OCI-LY1 (cell line): ENCODE data around the gene CACNA1C.
A peak's percentile ranks its signal among the peaks of the same experiment; 100 is the strongest.

Experiments used
- H2AFZ ChIP-seq: fragments of 200-600 bp; sonication (generic), shearing (Covaris generic); 2 replicates; pipeline ENCODE4 v1.6.0; 2014; ENCODE audit warnings: antibody characterized with exemption, mild to moderate bottlenecking, low read length
- H3F3A ChIP-seq: fragments of 200-600 bp; sonication (generic), shearing (Covaris generic); 2 replicates; pipeline ENCODE4 v1.6.0; 2014; ENCODE audit warnings: mild to moderate bottlenecking, antibody characterized with exemption, low read length, moderate library complexity; ENCODE audit not compliant: insufficient read depth
- H3K27ac ChIP-seq: fragments of 200-600 bp; sonication (generic); 2 replicates; pipeline ENCODE4 v1.5.1; 2014; ENCODE audit warnings: low read length, mixed run types, mild to moderate bottlenecking, low read depth; ENCODE audit not compliant: poor library complexity, severe bottlenecking
- H3K27me3 ChIP-seq: fragments of 200-600 bp; sonication (generic); 2 replicates; pipeline ENCODE4 v1.6.0; 2014; ENCODE audit warnings: antibody characterized with exemption, mild to moderate bottlenecking, low read length, moderate library complexity; ENCODE audit not compliant: insufficient read depth
- H3K36me3 ChIP-seq: fragments of 200-600 bp; sonication (generic); 2 replicates; pipeline ENCODE4 v1.6.1; 2014; ENCODE audit warnings: mild to moderate bottlenecking, antibody characterized with exemption, low read length, moderate library complexity, mixed read lengths; ENCODE audit not compliant: insufficient read depth
- H3K4me1 ChIP-seq: fragments of 200-600 bp; sonication (generic); 2 replicates; pipeline ENCODE4 v1.5.1; 2014; ENCODE audit warnings: mild to moderate bottlenecking, low read length, moderate library complexity; ENCODE audit not compliant: insufficient read depth, severe bottlenecking
- H3K4me2 ChIP-seq: fragments of 200-600 bp; sonication (generic), shearing (Covaris generic); 2 replicates; pipeline ENCODE4 v1.6.1; 2014; ENCODE audit warnings: low read length
- H3K4me3 ChIP-seq: fragments of 200-600 bp; sonication (generic); 2 replicates; pipeline ENCODE4 v1.5.1; 2014; ENCODE audit warnings: low read length, low read depth, mild to moderate bottlenecking, mixed read lengths; ENCODE audit not compliant: poor library complexity, severe bottlenecking
- H3K79me2 ChIP-seq: fragments of 200-600 bp; shearing (Covaris generic); 2 replicates; pipeline ENCODE4 v1.6.1; 2016; ENCODE audit warnings: mixed run types, low read length, mixed read lengths; ENCODE audit not compliant: insufficient read depth
- H3K9ac ChIP-seq: fragments of 200-600 bp; sonication (generic), shearing (Covaris generic); 2 replicates; pipeline ENCODE4 v1.6.1; 2014; ENCODE audit warnings: mild to moderate bottlenecking, low read length, mixed read lengths
- H3K9me2 ChIP-seq: fragments of 200-600 bp; sonication (generic), shearing (Covaris generic); 2 replicates; pipeline ENCODE4 v1.6.1; 2014; ENCODE audit warnings: low read depth, mild to moderate bottlenecking, low read length, mixed read lengths
- H3K9me3 ChIP-seq: fragments of 200-600 bp; shearing (Covaris generic); 2 replicates; pipeline ENCODE4 v1.6.1; 2014; ENCODE audit warnings: low read length, mixed read lengths
- H4K20me1 ChIP-seq: fragments of 200-600 bp; sonication (generic), shearing (Covaris generic); 2 replicates; pipeline ENCODE4 v1.6.0; 2016; ENCODE audit warnings: mild to moderate bottlenecking, low read length; ENCODE audit not compliant: insufficient read depth
- EZH2 ChIP-seq: fragments of 200-600 bp; sonication (generic), shearing (Covaris generic); IDR thresholded peaks from 2 replicates; pipeline ENCODE4 v1.8.0; 2017; ENCODE audit warnings: borderline replicate concordance, mixed run types, mild to moderate bottlenecking, antibody characterized with exemption, low read length, moderate library complexity, mixed read lengths
- TF ChIP-seq, protein P1 (sequence below): fragments of 200-600 bp; sonication (generic), shearing (Covaris generic); IDR thresholded peaks from 2 replicates; pipeline ENCODE4 v1.5.1; 2017; ENCODE audit warnings: mild to moderate bottlenecking, antibody characterized with exemption, low read length, moderate library complexity, mixed read lengths

The CACNA1C gene

DNA sequence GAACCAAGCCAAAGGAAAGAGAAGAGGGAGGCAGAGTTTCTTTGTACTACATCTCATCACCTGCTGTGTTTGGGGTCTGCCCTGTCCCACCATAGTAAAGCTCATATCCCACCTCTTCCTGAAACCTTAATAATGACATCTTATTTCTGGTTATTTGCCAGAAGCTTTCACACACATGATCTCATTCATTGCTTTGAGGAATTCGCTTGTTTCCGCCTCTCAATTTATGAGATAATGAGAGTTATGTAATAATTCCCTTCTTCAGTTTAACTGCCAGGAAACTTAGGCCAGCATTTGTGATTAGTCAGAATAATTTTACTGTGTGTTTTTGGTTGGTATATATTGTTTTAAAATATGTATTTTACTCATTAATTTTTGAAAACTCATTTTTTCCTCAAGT lies 205.2 kb downstream of the CACNA1C start:
- Histone ChIP-seq H2AFZ (no peak overlapping the region), H3K36me3 (no peaks in the 10 kb centered on the region), H3K9me2 (no peaks in the 10 kb centered on the region), H3K4me3 (no peak overlapping the region), H3K79me2 (no peaks in the 10 kb centered on the region), H3K4me1 (peaks cover 43% of the 10 kb centered on the region), H3K9me3 (0 out of 2 replicates have a peak, but pooled peaks cover 2% of the 10 kb centered on the region), H3K9ac (no peak overlapping the region), H4K20me1 (no peaks in the 10 kb centered on the region), H3K4me2 (no peak overlapping the region), H3K27me3 (no peaks in the 10 kb centered on the region), H3K27ac (peak overlapping the region; percentile 95), H3F3A (peaks cover 3% of the 10 kb centered on the region; the same call in 1 of the 2 replicates)
- TF ChIP-seq EZH2: no peak
- TF ChIP-seq, protein P1, sequence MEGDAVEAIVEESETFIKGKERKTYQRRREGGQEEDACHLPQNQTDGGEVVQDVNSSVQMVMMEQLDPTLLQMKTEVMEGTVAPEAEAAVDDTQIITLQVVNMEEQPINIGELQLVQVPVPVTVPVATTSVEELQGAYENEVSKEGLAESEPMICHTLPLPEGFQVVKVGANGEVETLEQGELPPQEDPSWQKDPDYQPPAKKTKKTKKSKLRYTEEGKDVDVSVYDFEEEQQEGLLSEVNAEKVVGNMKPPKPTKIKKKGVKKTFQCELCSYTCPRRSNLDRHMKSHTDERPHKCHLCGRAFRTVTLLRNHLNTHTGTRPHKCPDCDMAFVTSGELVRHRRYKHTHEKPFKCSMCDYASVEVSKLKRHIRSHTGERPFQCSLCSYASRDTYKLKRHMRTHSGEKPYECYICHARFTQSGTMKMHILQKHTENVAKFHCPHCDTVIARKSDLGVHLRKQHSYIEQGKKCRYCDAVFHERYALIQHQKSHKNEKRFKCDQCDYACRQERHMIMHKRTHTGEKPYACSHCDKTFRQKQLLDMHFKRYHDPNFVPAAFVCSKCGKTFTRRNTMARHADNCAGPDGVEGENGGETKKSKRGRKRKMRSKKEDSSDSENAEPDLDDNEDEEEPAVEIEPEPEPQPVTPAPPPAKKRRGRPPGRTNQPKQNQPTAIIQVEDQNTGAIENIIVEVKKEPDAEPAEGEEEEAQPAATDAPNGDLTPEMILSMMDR: no peak

DNA sequence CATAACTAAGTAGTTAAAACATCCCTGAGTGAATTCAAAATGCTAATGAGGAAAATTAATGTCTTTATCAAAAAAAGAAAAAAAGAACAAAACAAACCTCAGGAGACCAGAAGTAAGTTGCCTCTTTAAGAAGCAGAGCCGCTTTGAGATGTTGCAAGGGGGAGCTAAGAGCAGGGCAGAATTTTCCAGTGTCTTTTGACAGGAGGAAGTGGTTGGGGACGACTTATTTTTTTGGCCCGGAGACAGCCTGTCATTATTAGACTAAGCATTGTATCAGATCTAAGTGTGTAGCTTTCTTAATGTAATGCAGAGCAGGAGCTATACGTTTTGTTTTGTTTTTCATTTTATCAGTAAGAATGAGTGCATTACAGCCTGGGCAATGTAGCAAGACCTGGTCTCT lies 206.6 kb downstream of the CACNA1C start:
- Histone ChIP-seq H3K9ac (peak overlapping the region; percentile 58), H3K9me2 (no peaks in the 10 kb centered on the region), H3K9me3 (0 out of 2 replicates have a peak, but pooled peaks cover 2% of the 10 kb centered on the region), H3K4me2 (peak overlapping the region; percentile 64), H3K36me3 (no peaks in the 10 kb centered on the region), H3K27me3 (no peaks in the 10 kb centered on the region), H4K20me1 (no peaks in the 10 kb centered on the region), H3F3A (peaks cover 3% of the 10 kb centered on the region; the same call in 1 of the 2 replicates), H3K79me2 (no peaks in the 10 kb centered on the region), H3K27ac (peak overlapping the region; percentile 95), H3K4me3 (peak overlapping the region; percentile 37), H2AFZ (no peak overlapping the region), H3K4me1 (peaks cover 43% of the 10 kb centered on the region)
- TF ChIP-seq, protein P1: no peak
- no peak for TF ChIP-seq EZH2

DNA sequence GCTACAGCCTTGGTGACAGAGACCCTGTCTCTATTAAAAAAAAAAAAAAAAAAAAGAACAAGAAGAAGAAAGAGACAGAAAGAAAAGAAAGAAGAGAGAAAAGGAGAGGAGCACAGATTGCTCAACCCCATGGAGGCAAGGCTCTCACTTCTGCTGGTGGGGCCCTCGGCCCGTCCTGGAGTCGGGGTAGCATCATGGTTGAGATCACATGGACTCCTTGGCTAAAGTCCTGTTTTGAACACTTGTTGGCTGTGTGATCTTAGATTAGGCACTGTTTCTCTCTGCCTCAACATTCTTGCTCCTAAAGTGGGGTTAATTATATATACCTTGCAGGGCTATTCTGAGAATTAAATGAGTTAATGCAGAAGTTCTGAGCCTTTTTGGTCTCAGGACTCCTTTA lies 207.7 kb downstream of the CACNA1C start:
- Histone ChIP-seq H3K79me2 (no peaks in the 10 kb centered on the region), H3K27ac (peak overlapping the region; percentile 95), H3K4me1 (peaks cover 43% of the 10 kb centered on the region), H3K36me3 (no peaks in the 10 kb centered on the region), H3K9me2 (no peaks in the 10 kb centered on the region), H3K27me3 (no peaks in the 10 kb centered on the region), H3K4me3 (no peak overlapping the region), H3K9me3 (0 out of 2 replicates have a peak, but pooled peaks cover 2% of the 10 kb centered on the region), H3K4me2 (no peak overlapping the region), H4K20me1 (no peaks in the 10 kb centered on the region), H2AFZ (no peak overlapping the region), H3K9ac (no peak overlapping the region; the same call in 1 of the 2 replicates), H3F3A (peaks cover 3% of the 10 kb centered on the region; the same call in 1 of the 2 replicates)
- no peak for TF ChIP-seq EZH2
- TF ChIP-seq, protein P1: no peak
